HepG2 (cell line): ENCODE results near the gene RRP12. TPM values are rescaled to one million over a fixed set of nuclear protein-coding genes. Genes with fewer than 3 reads are reported as not detected.
A peak's percentile ranks its signal among the peaks of the same experiment; 100 is the strongest.

ENCODE experiments used
- HNF4A ChIP-seq: sonication (generic); formaldehyde crosslinking; IDR thresholded peaks from 2 replicates; pipeline ENCODE4 v1.4.0; 2020; ENCODE audit warnings: missing genetic modification reagents
- KDM4B ChIP-seq: sonication (generic); formaldehyde crosslinking; IDR thresholded peaks from 2 replicates; pipeline ENCODE4 v1.4.0; 2020; ENCODE audit warnings: missing genetic modification reagents
- MED8 ChIP-seq: sonication (generic); formaldehyde crosslinking; IDR thresholded peaks from 2 replicates; pipeline ENCODE4 v1.8.1; 2023; ENCODE audit warnings: mild to moderate bottlenecking, missing genetic modification reagents; ENCODE audit not compliant: insufficient replicate concordance
- MTF2 ChIP-seq: sonication (generic); formaldehyde crosslinking; IDR thresholded peaks from 2 replicates; pipeline ENCODE4 v1.5.0; 2020; ENCODE audit warnings: missing genetic modification reagents, borderline replicate concordance
- PHF8 ChIP-seq: sonication (generic); formaldehyde crosslinking; IDR thresholded peaks from 2 replicates; pipeline ENCODE4 v1.5.0; 2020; ENCODE audit warnings: missing genetic modification reagents
- POLR2AphosphoS5 ChIP-seq: IDR thresholded peaks from 2 replicates; pipeline ENCODE4 v1.6.1; 2012; ENCODE audit warnings: low read depth, low read length
- SIN3B ChIP-seq: fragments of 150-350 bp; IDR thresholded peaks from 2 replicates; pipeline ENCODE4 v1.6.1; 2014; ENCODE audit warnings: low read length
- TP53 ChIP-seq: sonication (generic); formaldehyde crosslinking; conservative IDR thresholded peaks from 2 replicates; pipeline ENCODE4 v1.4.0; 2020; ENCODE audit warnings: missing genetic modification reagents
- ZNF121 ChIP-seq: sonication (generic); formaldehyde crosslinking; IDR thresholded peaks from 2 replicates; pipeline ENCODE4 v1.5.0; 2020; ENCODE audit warnings: mild to moderate bottlenecking, missing genetic modification reagents
- polyA plus RNA-seq, 8 experiments: library from polyadenylated mRNA; depleted of rRNA in 3 of 8; stranded (reverse) in 7 of 8; unstranded in 1 of 8; fragments of >200 nt; fragmentation: Illumina TruSeq in 4 of 8; extraction: Trizol in 4 of 8; gene quantifications; 2 replicates each; pipeline versions ENCODE4 v1.2.1 to v1.2.3, GENCODE V29; 2011 to 2016; ENCODE audit warnings: low read depth in 4 of 8, missing spikeins in 1 of 8, mixed read lengths in 1 of 8; ENCODE audit not compliant: insufficient read depth in 1 of 8
- total RNA-seq, 5 experiments: library from RNA; depleted of rRNA; stranded (reverse); fragments of >200 nt; fragmentation: Illumina TruSeq; extraction: Trizol; gene quantifications; 2 replicates each; pipeline ENCODE4 v1.2.3, GENCODE V29; 2016; ENCODE audit warnings: low read depth in 1 of 5
- TF ChIP-seq, protein P1 (sequence below): sonication (generic); formaldehyde crosslinking; IDR thresholded peaks from 2 replicates; pipeline ENCODE4 v1.4.0; 2020; ENCODE audit warnings: missing genetic modification reagents
- TF ChIP-seq, protein P2 (sequence below): IDR thresholded peaks from 2 replicates; pipeline ENCODE4 v1.6.1; 2018; ENCODE audit warnings: missing genetic modification reagents, mild to moderate bottlenecking, missing compliant biosample characterization
- TF ChIP-seq, protein P3 (sequence below): sonication (generic); formaldehyde crosslinking; IDR thresholded peaks from 2 replicates; pipeline ENCODE4 v1.8.0; 2022; ENCODE audit warnings: missing genetic modification reagents, mild to moderate bottlenecking, moderate library complexity, borderline replicate concordance
- TF ChIP-seq, protein P4 (sequence below): sonication (generic); formaldehyde crosslinking; IDR thresholded peaks from 2 replicates; pipeline ENCODE4 v1.5.1; 2020; ENCODE audit warnings: missing genetic modification reagents, mild to moderate bottlenecking, borderline replicate concordance
- TF ChIP-seq, protein P5 (sequence below): sonication (generic); formaldehyde crosslinking; conservative IDR thresholded peaks from 2 replicates; pipeline ENCODE4 v1.8.0; 2022; ENCODE audit warnings: low read depth, missing genetic modification reagents
- TF ChIP-seq, protein P6 (sequence below): sonication (generic); formaldehyde crosslinking; IDR thresholded peaks from 2 replicates; pipeline ENCODE4; 2020; ENCODE audit warnings: missing genetic modification reagents, mild to moderate bottlenecking, borderline replicate concordance

The RRP12 gene
- total and polyA plus RNA-seq, 2 of the 13 experiments (the other 11 are each of a cell fraction or from before 2014, with no cell fraction given): 13.2 to 39.4 TPM

DNA sequence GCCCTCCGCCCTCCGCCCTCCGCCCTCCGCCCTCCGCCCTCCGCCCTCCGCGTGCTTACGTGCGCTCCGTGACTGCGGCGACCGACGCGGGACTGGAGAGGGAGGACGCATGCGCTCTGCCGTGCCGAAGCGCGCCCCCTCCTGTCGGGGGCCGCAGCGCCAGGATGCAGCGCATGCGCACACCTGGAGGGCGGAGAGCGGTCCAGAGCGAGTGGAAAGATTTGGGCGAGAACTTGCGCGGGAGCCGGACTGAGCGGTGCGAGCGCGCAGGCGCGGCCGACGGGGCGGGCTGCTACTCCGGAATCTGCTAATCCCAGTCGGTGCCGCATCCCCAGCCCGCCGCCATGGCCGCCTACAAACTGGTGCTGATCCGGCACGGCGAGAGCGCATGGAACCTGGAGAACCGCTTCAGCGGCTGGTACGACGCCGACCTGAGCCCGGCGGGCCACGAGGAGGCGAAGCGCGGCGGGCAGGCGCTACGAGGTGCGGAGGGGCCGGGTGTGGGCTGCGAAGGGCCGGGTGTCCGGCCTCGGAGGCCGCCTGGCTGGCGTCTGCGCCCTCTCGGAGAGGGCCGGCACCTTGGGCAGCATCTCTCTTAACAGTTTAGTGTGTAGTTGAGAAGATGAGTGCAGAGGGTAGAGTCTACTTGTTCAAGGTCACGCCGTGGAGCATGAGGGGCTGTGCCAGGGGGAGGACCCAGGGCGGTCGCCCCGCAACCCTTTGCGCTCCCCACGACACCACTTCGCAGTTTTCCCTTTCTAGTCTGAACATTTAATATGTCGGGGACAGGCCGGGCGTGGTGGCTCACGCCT, 25.0 kb upstream of the RRP12 start, which contains the start of gene PGAM1 (continued):
- TF ChIP-seq, protein P1, sequence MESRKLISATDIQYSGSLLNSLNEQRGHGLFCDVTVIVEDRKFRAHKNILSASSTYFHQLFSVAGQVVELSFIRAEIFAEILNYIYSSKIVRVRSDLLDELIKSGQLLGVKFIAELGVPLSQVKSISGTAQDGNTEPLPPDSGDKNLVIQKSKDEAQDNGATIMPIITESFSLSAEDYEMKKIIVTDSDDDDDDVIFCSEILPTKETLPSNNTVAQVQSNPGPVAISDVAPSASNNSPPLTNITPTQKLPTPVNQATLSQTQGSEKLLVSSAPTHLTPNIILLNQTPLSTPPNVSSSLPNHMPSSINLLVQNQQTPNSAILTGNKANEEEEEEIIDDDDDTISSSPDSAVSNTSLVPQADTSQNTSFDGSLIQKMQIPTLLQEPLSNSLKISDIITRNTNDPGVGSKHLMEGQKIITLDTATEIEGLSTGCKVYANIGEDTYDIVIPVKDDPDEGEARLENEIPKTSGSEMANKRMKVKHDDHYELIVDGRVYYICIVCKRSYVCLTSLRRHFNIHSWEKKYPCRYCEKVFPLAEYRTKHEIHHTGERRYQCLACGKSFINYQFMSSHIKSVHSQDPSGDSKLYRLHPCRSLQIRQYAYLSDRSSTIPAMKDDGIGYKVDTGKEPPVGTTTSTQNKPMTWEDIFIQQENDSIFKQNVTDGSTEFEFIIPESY (CRISPR knock-in tag): peak; percentile 45; the same call in 1 of the 2 replicates
- TF ChIP-seq POLR2AphosphoS5 (peak; percentile 61), KDM4B (CRISPR knock-in tag) (peak; percentile 22; the same call in 1 of the 2 replicates), MED8 (no peak), TP53 (CRISPR knock-in tag) (no peak), SIN3B (no peak), PHF8 (CRISPR knock-in tag) (peak; percentile 74), ZNF121 (CRISPR knock-in tag) (no peak), HNF4A (CRISPR knock-in tag) (no peak), MTF2 (CRISPR knock-in tag) (peak; percentile 65; the same call in 1 of the 2 replicates)
- TF ChIP-seq, protein P2, sequence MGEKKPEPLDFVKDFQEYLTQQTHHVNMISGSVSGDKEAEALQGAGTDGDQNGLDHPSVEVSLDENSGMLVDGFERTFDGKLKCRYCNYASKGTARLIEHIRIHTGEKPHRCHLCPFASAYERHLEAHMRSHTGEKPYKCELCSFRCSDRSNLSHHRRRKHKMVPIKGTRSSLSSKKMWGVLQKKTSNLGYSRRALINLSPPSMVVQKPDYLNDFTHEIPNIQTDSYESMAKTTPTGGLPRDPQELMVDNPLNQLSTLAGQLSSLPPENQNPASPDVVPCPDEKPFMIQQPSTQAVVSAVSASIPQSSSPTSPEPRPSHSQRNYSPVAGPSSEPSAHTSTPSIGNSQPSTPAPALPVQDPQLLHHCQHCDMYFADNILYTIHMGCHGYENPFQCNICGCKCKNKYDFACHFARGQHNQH (CRISPR knock-in tag): peak; percentile 65
- TF ChIP-seq, protein P3, sequence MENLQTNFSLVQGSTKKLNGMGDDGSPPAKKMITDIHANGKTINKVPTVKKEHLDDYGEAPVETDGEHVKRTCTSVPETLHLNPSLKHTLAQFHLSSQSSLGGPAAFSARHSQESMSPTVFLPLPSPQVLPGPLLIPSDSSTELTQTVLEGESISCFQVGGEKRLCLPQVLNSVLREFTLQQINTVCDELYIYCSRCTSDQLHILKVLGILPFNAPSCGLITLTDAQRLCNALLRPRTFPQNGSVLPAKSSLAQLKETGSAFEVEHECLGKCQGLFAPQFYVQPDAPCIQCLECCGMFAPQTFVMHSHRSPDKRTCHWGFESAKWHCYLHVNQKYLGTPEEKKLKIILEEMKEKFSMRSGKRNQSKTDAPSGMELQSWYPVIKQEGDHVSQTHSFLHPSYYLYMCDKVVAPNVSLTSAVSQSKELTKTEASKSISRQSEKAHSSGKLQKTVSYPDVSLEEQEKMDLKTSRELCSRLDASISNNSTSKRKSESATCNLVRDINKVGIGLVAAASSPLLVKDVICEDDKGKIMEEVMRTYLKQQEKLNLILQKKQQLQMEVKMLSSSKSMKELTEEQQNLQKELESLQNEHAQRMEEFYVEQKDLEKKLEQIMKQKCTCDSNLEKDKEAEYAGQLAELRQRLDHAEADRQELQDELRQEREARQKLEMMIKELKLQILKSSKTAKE (CRISPR knock-in tag): no peak
- TF ChIP-seq, protein P4, sequence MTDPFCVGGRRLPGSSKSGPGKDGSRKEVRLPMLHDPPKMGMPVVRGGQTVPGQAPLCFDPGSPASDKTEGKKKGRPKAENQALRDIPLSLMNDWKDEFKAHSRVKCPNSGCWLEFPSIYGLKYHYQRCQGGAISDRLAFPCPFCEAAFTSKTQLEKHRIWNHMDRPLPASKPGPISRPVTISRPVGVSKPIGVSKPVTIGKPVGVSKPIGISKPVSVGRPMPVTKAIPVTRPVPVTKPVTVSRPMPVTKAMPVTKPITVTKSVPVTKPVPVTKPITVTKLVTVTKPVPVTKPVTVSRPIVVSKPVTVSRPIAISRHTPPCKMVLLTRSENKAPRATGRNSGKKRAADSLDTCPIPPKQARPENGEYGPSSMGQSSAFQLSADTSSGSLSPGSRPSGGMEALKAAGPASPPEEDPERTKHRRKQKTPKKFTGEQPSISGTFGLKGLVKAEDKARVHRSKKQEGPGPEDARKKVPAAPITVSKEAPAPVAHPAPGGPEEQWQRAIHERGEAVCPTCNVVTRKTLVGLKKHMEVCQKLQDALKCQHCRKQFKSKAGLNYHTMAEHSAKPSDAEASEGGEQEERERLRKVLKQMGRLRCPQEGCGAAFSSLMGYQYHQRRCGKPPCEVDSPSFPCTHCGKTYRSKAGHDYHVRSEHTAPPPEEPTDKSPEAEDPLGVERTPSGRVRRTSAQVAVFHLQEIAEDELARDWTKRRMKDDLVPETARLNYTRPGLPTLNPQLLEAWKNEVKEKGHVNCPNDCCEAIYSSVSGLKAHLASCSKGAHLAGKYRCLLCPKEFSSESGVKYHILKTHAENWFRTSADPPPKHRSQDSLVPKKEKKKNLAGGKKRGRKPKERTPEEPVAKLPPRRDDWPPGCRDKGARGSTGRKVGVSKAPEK (CRISPR knock-in tag): no peak
- TF ChIP-seq, protein P5, sequence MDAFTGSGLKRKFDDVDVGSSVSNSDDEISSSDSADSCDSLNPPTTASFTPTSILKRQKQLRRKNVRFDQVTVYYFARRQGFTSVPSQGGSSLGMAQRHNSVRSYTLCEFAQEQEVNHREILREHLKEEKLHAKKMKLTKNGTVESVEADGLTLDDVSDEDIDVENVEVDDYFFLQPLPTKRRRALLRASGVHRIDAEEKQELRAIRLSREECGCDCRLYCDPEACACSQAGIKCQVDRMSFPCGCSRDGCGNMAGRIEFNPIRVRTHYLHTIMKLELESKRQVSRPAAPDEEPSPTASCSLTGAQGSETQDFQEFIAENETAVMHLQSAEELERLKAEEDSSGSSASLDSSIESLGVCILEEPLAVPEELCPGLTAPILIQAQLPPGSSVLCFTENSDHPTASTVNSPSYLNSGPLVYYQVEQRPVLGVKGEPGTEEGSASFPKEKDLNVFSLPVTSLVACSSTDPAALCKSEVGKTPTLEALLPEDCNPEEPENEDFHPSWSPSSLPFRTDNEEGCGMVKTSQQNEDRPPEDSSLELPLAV: no peak
- TF ChIP-seq, protein P6, sequence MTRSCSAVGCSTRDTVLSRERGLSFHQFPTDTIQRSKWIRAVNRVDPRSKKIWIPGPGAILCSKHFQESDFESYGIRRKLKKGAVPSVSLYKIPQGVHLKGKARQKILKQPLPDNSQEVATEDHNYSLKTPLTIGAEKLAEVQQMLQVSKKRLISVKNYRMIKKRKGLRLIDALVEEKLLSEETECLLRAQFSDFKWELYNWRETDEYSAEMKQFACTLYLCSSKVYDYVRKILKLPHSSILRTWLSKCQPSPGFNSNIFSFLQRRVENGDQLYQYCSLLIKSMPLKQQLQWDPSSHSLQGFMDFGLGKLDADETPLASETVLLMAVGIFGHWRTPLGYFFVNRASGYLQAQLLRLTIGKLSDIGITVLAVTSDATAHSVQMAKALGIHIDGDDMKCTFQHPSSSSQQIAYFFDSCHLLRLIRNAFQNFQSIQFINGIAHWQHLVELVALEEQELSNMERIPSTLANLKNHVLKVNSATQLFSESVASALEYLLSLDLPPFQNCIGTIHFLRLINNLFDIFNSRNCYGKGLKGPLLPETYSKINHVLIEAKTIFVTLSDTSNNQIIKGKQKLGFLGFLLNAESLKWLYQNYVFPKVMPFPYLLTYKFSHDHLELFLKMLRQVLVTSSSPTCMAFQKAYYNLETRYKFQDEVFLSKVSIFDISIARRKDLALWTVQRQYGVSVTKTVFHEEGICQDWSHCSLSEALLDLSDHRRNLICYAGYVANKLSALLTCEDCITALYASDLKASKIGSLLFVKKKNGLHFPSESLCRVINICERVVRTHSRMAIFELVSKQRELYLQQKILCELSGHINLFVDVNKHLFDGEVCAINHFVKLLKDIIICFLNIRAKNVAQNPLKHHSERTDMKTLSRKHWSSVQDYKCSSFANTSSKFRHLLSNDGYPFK (CRISPR knock-in tag): no peak
